ENCODE results near the gene SLC10A1. TPM values are rescaled to one million over a fixed set of nuclear protein-coding genes. Genes with fewer than 3 reads are reported as not detected.

SLC10A1 gene
- total and polyA plus RNA-seq, 2 experiments from 2014 or later, result 0.10 TPM; not detected in 1

GRCh38 chr14:69819607-69820006 is 22.6 kb upstream of the SLC10A1 start:
- H3K4me3 ChIP-seq, result no peak overlapping the region
- no peaks in the 10 kb centered on the region for H3K36me3 ChIP-seq (ENCODE audit: insufficient read depth)
- H3K9me3 Mint-ChIP-seq, result no peaks in the 10 kb centered on the region
- no peaks in the 10 kb centered on the region for H3F3A ChIP-seq (replicated peaks; ENCODE audit: low read depth)
- H3K36me3 Mint-ChIP-seq (ENCODE audit: low read depth), result no peaks in the 10 kb centered on the region
- no peaks in the 10 kb centered on the region for H3K4me1 ChIP-seq (ENCODE audit: insufficient read depth)
- H4K20me1 ChIP-seq (replicated peaks; ENCODE audit: insufficient read depth), result no peaks in the 10 kb centered on the region
- peaks cover 2% of the 10 kb centered on the region; the same call in 2 of the 3 replicates for H3K4me1 Mint-ChIP-seq
- H3K9me2 ChIP-seq (ENCODE audit: insufficient read depth), result no peaks in the 10 kb centered on the region
- peaks cover 2% of the 10 kb centered on the region for H3K27me3 Mint-ChIP-seq (ENCODE audit: insufficient read depth, low read depth, poor library complexity)
- no peak overlapping the region for H3K4me2 ChIP-seq
- H3K79me2 ChIP-seq (replicated peaks; ENCODE audit: insufficient read depth), result no peaks in the 10 kb centered on the region
- DNase-seq (ENCODE audit: low spot score) (no peak), ATAC-seq (peak; percentile 20; the same call in 1 of the 3 replicates)
- H3K27ac ChIP-seq (ENCODE audit: low read depth), result no peak overlapping the region
- no peak overlapping the region for H2AFZ ChIP-seq
- TF ChIP-seq REST (IDR thresholded peaks at IDR 0.05; ENCODE audit: unreplicated experiment), result no peak
- no peak for TF ChIP-seq EZH2 (IDR thresholded peaks at IDR 0.05; ENCODE audit: low read depth, unreplicated experiment)
- TF ChIP-seq ZNF331 (CRISPR knock-in tag; IDR thresholded peaks at IDR 0.05; ENCODE audit: low read depth), result no peak
- TF ChIP-seq CTCF (conservative IDR thresholded peaks at IDR 0.05; ENCODE audit: low read depth in 2 of 2), result no peak
- TF ChIP-seq POLR2AphosphoS5 (IDR thresholded peaks at IDR 0.05; ENCODE audit: low read depth), result no peak
- no peak for TF ChIP-seq NANOG (IDR thresholded peaks at IDR 0.05; ENCODE audit: borderline replicate concordance)
- TF ChIP-seq JUNB (IDR thresholded peaks at IDR 0.05; ENCODE audit: unreplicated experiment), result no peak
- TF ChIP-seq ETS1 (IDR thresholded peaks at IDR 0.05), result no peak
- TF ChIP-seq ZNF462 (CRISPR knock-in tag; IDR thresholded peaks at IDR 0.05), result no peak
- no peak for TF ChIP-seq ZNF114 (CRISPR knock-in tag; IDR thresholded peaks at IDR 0.05)
- no peak for TF ChIP-seq EZH2phosphoT487 (IDR thresholded peaks at IDR 0.05; ENCODE audit: unreplicated experiment)
- no peak for TF ChIP-seq STAT1 (IDR thresholded peaks at IDR 0.05; ENCODE audit: unreplicated experiment)
- TF ChIP-seq CREB1 (CRISPR knock-in tag; IDR thresholded peaks at IDR 0.05; ENCODE audit: low read depth), result no peak
- no peak overlapping the region for H3K4me3 Mint-ChIP-seq
- H3K27ac Mint-ChIP-seq, result no peak overlapping the region
- no peaks in the 10 kb centered on the region for H3K27me3 ChIP-seq (ENCODE audit: insufficient read depth)

All from GM23338 (cell line).